Measurements from ENCODE around the gene ZNF524. TPM values are rescaled to one million over a fixed set of nuclear protein-coding genes. Genes with fewer than 3 reads are reported as not detected.

ZNF524 gene
- total RNA-seq, 1 donor from 2014 or later = 6.3 TPM

GRCh38 chr19:55615543-55616394 is 15.7 kb downstream of the ZNF524 start:
- Histone ChIP-seq H3K36me3 (ENCODE audit: insufficient read depth, low read length) (no peaks in the 10 kb centered on the region), H3K79me2 (ENCODE audit: insufficient read depth, low read length) (peaks cover 22% of the 10 kb centered on the region), H3K9me3 (ENCODE audit: insufficient read depth, low read depth, low read length) (no peaks in the 10 kb centered on the region), H4K20me1 (ENCODE audit: insufficient read depth, low read length) (peaks cover 30% of the 10 kb centered on the region), H3K27me3 (ENCODE audit: insufficient read depth, low read length) (no peaks in the 10 kb centered on the region), H3K4me2 (ENCODE audit: low read length) (no peak overlapping the region), H3K4me3 (ENCODE audit: insufficient read depth, low read depth, low read length) (no peak overlapping the region), H2AFZ (ENCODE audit: low read depth, low read length) (no peak overlapping the region), H3K9ac (ENCODE audit: low read length) (no peak overlapping the region), H3K4me1 (ENCODE audit: insufficient read depth, low read length) (no peaks in the 10 kb centered on the region), H3K27ac (ENCODE audit: low read depth, low read length) (no peak overlapping the region)
- H3K4me3 Mint-ChIP-seq (ENCODE audit: unreplicated experiment) = no peak overlapping the region
- H3K27me3 Mint-ChIP-seq (ENCODE audit: low read depth, unreplicated experiment) = no peaks in the 10 kb centered on the region
- no peak for FAIRE-seq
- H3K27ac Mint-ChIP-seq (ENCODE audit: unreplicated experiment) = no peak overlapping the region
- TF ChIP-seq CTCF (IDR thresholded peaks at IDR 0.05; ENCODE audit: insufficient read depth, low read depth, low read length) (no peak), EZH2 (IDR thresholded peaks at IDR 0.05; ENCODE audit: insufficient read depth, low read length) (no peak)
- no peak for DNase-seq (ENCODE audit: low read depth)
- no peaks in the 10 kb centered on the region for H3K9me3 Mint-ChIP-seq (ENCODE audit: unreplicated experiment)
- H3K4me1 Mint-ChIP-seq (ENCODE audit: low read depth, unreplicated experiment) = peaks cover 5% of the 10 kb centered on the region
- H3K36me3 Mint-ChIP-seq (ENCODE audit: low read depth, unreplicated experiment) = peaks cover 8% of the 10 kb centered on the region

- TF ChIP-seq EZH2 (IDR thresholded peaks at IDR 0.05; ENCODE audit: insufficient read depth, low read length) = no peak
- no peak for TF ChIP-seq CTCF (IDR thresholded peaks at IDR 0.05; ENCODE audit: insufficient read depth, low read depth, low read length)
- Histone ChIP-seq H4K20me1 (ENCODE audit: insufficient read depth, low read length) (peaks cover 23% of the 10 kb centered on the region), H3K36me3 (ENCODE audit: insufficient read depth, low read length) (no peaks in the 10 kb centered on the region), H3K9me3 (ENCODE audit: insufficient read depth, low read depth, low read length) (no peaks in the 10 kb centered on the region), H3K4me3 (ENCODE audit: insufficient read depth, low read depth, low read length) (no peak overlapping the region), H3K27me3 (ENCODE audit: insufficient read depth, low read length) (no peaks in the 10 kb centered on the region), H3K4me1 (ENCODE audit: insufficient read depth, low read length) (no peaks in the 10 kb centered on the region), H3K27ac (ENCODE audit: low read depth, low read length) (no peak overlapping the region), H3K79me2 (ENCODE audit: insufficient read depth, low read length) (peaks cover 15% of the 10 kb centered on the region), H2AFZ (ENCODE audit: low read depth, low read length) (no peak overlapping the region), H3K9ac (ENCODE audit: low read length) (no peak overlapping the region), H3K4me2 (ENCODE audit: low read length) (no peak overlapping the region)
- DNase-seq (ENCODE audit: low read depth) = no peak
- H3K27ac Mint-ChIP-seq (ENCODE audit: unreplicated experiment) = no peak overlapping the region
- peaks cover 8% of the 10 kb centered on the region for H3K4me1 Mint-ChIP-seq (ENCODE audit: low read depth, unreplicated experiment)
- H3K4me3 Mint-ChIP-seq (ENCODE audit: unreplicated experiment) = no peak overlapping the region
- H3K36me3 Mint-ChIP-seq (ENCODE audit: low read depth, unreplicated experiment) = peaks cover 6% of the 10 kb centered on the region
- FAIRE-seq = no peak
- no peaks in the 10 kb centered on the region for H3K27me3 Mint-ChIP-seq (ENCODE audit: low read depth, unreplicated experiment)
- H3K9me3 Mint-ChIP-seq (ENCODE audit: unreplicated experiment) = no peaks in the 10 kb centered on the region
These were observed 16.3 kb downstream of the ZNF524 start for GRCh38 chr19:55616395-55616875.

GRCh38 chr19:55617426-55617825 is 17.3 kb downstream of the ZNF524 start:
- Mint-ChIP-seq H3K4me1 (ENCODE audit: low read depth, unreplicated experiment) (peaks cover 6% of the 10 kb centered on the region), H3K27ac (ENCODE audit: unreplicated experiment) (no peak overlapping the region), H3K9me3 (ENCODE audit: unreplicated experiment) (no peaks in the 10 kb centered on the region), H3K36me3 (ENCODE audit: low read depth, unreplicated experiment) (peaks cover 6% of the 10 kb centered on the region), H3K4me3 (ENCODE audit: unreplicated experiment) (no peak overlapping the region), H3K27me3 (ENCODE audit: low read depth, unreplicated experiment) (no peaks in the 10 kb centered on the region)
- TF ChIP-seq EZH2 (IDR thresholded peaks at IDR 0.05; ENCODE audit: insufficient read depth, low read length) (no peak), CTCF (IDR thresholded peaks at IDR 0.05; ENCODE audit: insufficient read depth, low read depth, low read length) (no peak)
- Histone ChIP-seq H3K27ac (ENCODE audit: low read depth, low read length) (no peak overlapping the region), H3K36me3 (ENCODE audit: insufficient read depth, low read length) (no peaks in the 10 kb centered on the region), H2AFZ (ENCODE audit: low read depth, low read length) (no peak overlapping the region), H3K27me3 (ENCODE audit: insufficient read depth, low read length) (no peaks in the 10 kb centered on the region), H3K9me3 (ENCODE audit: insufficient read depth, low read depth, low read length) (no peaks in the 10 kb centered on the region), H4K20me1 (ENCODE audit: insufficient read depth, low read length) (peaks cover 13% of the 10 kb centered on the region), H3K4me2 (ENCODE audit: low read length) (no peak overlapping the region), H3K4me3 (ENCODE audit: insufficient read depth, low read depth, low read length) (no peak overlapping the region), H3K4me1 (ENCODE audit: insufficient read depth, low read length) (no peaks in the 10 kb centered on the region), H3K9ac (ENCODE audit: low read length) (no peak overlapping the region), H3K79me2 (ENCODE audit: insufficient read depth, low read length) (peaks cover 6% of the 10 kb centered on the region)
- DNase-seq (ENCODE audit: low read depth) = no peak
- no peak for FAIRE-seq
